GM10248 (cell line): ENCODE data around the gene KISS1R.

Experiments used
- CTCF ChIA-PET: fragments of 300-600 bp; sonication (Branson Sonifier 250); formaldehyde crosslinking; extraction: SDS; loops from one replicate; lab custom pipeline; 2021; ENCODE audit warnings: antibody characterized with exemption; lab: Yijun Ruan, JAX
- POLR2A ChIA-PET: fragments of 350-650 bp; sonication (Branson Sonifier 250); formaldehyde crosslinking; extraction: SDS; loops from one replicate; lab custom pipeline; 2020; ENCODE audit warnings: antibody characterized with exemption; lab: Yijun Ruan, JAX
- DNase-seq: peaks from one replicate; pipeline ENCODE4 v3.0.0; 2012; ENCODE audit errors: extremely low spot score
- TF ChIP-seq, protein P1 (sequence below): IDR thresholded peaks from 2 replicates; pipeline ENCODE4 v1.5.1; 2012; ENCODE audit warnings: mild to moderate bottlenecking, low read depth; ENCODE audit errors: extremely low read depth, missing control alignments, control extremely low read depth

Gene KISS1R

DNA sequence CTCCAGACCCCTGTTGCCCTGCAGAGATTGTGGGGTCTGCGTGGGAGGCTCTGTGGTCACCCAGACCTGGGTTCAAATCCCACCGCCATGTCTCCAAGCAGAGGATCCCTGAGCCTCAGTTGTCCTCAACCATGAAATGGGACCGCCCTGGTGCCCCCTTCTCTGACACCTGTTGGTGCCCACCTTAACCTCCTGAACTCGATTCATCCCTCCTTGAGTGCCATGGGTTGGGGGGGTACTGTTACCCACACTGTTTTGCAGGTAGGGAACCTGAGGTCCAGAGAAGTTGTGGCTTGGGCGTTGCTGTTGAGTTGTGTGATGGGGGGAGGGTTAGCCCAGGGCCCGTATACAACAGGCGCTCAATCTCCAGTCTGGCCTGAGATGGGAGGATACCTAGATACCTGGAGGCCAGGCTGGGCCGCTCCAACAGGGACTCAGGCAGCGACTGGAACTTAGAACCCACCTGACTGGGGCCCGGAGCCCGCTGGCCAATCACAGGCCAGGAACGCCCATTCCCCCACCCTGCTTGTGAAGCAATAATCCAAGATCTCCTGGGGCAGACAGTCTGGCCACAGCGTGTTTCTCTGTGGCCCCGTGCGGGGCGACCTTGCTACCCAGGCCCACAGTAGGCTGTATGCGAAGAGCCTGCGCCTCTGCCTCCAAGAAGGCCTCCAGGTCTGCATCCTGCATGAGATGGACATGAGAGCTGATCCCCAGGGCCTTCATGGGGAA is 11.5 kb downstream of the KISS1R start:
- no peak for DNase-seq
- TF ChIP-seq, protein P1, sequence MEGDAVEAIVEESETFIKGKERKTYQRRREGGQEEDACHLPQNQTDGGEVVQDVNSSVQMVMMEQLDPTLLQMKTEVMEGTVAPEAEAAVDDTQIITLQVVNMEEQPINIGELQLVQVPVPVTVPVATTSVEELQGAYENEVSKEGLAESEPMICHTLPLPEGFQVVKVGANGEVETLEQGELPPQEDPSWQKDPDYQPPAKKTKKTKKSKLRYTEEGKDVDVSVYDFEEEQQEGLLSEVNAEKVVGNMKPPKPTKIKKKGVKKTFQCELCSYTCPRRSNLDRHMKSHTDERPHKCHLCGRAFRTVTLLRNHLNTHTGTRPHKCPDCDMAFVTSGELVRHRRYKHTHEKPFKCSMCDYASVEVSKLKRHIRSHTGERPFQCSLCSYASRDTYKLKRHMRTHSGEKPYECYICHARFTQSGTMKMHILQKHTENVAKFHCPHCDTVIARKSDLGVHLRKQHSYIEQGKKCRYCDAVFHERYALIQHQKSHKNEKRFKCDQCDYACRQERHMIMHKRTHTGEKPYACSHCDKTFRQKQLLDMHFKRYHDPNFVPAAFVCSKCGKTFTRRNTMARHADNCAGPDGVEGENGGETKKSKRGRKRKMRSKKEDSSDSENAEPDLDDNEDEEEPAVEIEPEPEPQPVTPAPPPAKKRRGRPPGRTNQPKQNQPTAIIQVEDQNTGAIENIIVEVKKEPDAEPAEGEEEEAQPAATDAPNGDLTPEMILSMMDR = no peak
- POLR2A ChIA-PET = no interaction called here
- CTCF ChIA-PET = no interaction called here

DNA sequence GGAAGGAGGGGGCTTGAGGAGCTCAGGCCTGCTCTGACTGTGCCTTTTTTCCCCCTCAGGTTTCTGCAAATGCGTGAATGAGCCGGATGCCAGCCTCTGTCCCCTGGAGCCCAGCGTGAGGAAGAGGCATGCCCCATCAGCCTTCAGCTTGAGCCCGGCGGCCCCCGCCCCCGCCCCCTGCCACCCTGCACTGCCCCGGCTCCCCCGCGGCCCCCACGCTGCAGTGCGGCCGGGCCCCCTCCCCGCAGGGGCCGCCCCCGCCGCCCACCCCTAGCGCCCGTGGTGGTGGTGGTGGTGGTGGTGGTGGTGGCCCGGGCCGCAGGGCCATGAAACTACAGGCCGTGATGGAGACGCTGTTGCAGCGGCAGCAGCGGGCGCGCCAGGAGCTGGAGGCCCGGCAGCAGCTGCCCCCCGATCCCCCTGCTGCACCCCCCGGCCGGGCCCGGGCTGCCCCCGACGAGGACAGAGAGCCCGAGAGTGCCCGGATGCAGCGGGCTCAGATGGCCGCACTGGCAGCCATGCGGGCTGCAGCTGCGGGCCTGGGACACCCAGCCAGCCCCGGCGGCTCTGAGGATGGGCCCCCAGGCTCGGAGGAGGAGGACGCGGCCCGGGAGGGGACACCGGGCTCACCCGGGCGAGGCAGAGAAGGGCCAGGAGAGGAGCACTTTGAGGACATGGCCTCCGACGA is 12.2 kb downstream of the KISS1R start:
- CTCF ChIA-PET = no interaction called here
- no peak for DNase-seq
- POLR2A ChIA-PET = no interaction called here
- TF ChIP-seq, protein P1 = no peak

DNA sequence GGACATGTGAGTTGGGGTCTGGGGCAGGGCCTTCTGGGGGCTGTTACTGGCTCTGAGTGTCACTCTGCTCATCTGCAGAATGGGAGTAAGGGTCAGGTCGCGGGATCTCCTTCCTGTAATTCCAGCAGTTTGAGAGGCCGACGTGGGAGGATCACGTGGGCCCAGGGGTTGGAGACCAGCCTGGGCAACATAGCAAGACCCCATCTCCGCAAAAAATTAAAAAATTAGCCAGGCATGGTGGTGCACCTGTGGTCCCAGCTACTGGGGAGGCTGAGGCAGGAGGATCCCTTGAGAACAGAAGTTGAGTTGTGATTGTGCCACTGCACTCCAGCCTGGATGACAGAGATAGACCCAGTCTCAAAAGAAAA is 12.7 kb downstream of the KISS1R start:
- POLR2A ChIA-PET = no interaction called here
- CTCF ChIA-PET = no interaction called here
- no peak for DNase-seq
- TF ChIP-seq, protein P1 = no peak

DNA sequence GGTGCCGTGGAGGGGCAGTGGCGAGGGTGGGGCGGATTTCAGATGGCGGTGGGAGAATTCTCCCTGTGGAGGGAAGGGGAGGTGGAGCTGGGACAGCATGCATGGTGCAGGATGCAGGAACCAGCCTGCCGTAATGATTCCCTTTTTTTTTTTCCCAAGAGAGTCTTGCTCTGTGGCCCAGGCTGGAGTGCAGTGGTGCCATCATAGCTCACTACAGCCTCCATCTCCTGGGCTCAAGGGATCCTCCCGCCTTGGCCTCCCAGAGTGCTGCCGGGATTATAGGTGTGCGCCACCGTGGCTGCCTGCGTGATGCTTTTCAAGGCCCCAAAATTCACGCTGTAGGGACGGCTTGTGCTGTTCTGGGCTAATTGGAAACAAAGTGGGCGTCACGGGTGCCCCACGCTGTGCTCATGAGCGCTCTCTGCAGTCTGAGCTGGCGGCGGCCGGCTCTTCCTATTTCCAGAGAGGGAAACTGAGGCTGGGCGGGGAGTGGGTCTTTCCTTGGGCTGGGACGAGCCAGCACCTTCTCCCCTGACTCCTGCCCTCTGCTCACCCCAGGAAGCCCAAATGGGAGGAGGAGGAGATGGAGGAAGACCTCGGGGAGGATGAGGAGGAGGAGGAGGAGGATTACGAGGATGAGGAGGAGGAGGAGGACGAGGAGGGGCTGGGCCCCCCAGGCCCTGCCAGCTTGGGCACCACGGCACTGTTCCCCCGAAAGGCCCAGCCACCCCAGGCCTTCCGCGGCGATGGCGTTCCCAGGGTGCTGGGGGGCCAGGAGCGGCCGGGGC is 14.9 kb downstream of the KISS1R start:
- CTCF ChIA-PET = interaction anchor here (0.8 to 2.0 kb wide), 4 partner anchors 9 to 52 kb away, joined by 3 to 10 read pairs (median 6); partner anchors contain the start of gene WDR18
- TF ChIP-seq, protein P1 = no peak
- no peak for DNase-seq
- POLR2A ChIA-PET = interaction anchor here (0.6 to 1.6 kb wide), 2 partner anchors 16 to 128 kb away, joined by 8 read pairs; no protein-coding TSS in a partner anchor

DNA sequence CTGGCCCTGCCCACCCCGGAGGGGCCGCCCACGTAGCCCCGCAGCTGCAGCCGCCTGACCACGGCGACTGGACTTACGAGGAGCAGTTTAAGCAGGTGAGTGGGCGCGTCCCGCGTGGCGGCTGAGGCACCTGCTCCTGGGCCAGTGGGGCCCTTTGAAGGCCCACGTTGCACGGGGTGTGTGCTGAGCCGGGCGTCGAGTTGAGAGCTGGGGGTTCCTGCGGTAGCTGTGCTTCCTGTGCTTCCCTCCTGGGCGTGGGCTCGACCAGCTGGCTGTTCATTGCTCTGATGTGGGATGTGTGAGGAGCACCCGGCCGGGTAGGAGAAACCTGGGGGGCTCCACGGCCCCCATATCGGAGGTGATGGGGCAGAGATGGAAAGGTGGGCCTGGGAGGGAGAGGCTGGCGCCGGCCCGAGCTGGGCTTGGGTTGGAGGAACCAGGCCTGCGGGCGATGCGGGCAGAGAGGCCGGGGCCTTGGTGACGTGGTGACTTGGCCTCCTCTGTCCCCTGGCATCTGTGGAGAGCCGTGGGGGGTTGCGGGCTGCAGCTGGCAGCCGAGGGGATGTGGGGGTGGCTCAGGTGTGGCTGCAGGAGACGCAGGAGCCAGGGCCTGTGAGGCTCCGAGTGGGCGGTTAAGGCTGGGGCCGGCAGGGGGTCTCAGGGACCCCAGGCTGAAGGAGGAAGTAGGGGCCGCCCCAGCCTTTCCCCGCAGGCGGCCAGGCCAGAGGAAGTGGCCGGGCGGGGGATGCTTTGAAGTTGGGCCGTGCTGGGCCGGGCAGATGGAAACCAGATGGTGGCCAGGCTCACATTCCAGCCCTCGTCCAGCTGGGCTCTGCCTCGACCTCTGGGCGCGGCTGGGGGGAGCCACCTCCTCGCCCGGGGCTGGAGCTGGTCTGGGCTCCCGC is 15.8 kb downstream of the KISS1R start:
- ChIA-PET CTCF (interaction anchor here (0.8 to 2.0 kb wide), 7 partner anchors 10 to 72 kb away, joined by 3 to 10 read pairs (median 3); partner anchors contain the start of gene WDR18), POLR2A (interaction anchor here (0.8 to 1.6 kb wide), 2 partner anchors 15 to 341 kb away, joined by 3 to 8 read pairs; no protein-coding TSS in a partner anchor)
- TF ChIP-seq, protein P1 = no peak
- DNase-seq = peak; percentile 59
